Pancreas (tissue), 10 donors: ENCODE results near the gene GPR78. TPM values are rescaled to one million over a fixed set of nuclear protein-coding genes. Genes with fewer than 3 reads are reported as not detected.
A peak's percentile ranks its signal among the peaks of the same experiment; 100 is the strongest.

Source experiments
- ATAC-seq, 4 donors: fragments of 200-7000 bp; cut with Tn5 transposase; one replicate each; pipeline versions ENCODE4 v1.8.0 to v1.9.1; 2020; ENCODE audit warnings: mild to moderate bottlenecking in 4 of 4, moderate library complexity in 4 of 4
- DNase-seq, 6 donors: peaks; one replicate each; pipeline ENCODE4 v3.0.0-alpha.2; 2020
- FAIRE-seq: peaks from 2 replicates; lab custom pipeline; 2012; peaks lifted over from hg19 to GRCh38; lab: Jason Lieb, UNC
- H3K27ac ChIP-seq, 4 donors: fragments of 200-600 bp; sonication (generic); 1 replicate in 3 of 4; 2 replicates in 1 of 4; pipeline versions ENCODE4 v1.5.0 to v1.8.0; 2020
- H3K27me3 ChIP-seq, 4 donors: fragments of 200-600 bp; one replicate each; pipeline ENCODE4 v1.8.0; 2021
- H3K36me3 ChIP-seq, 3 donors: fragments of 200-600 bp; sonication (generic) in 1 of 3; one replicate each; pipeline versions ENCODE4 v1.5.0 to v1.8.0; 2020 to 2021
- H3K4me1 ChIP-seq, 3 donors: fragments of 200-600 bp; one replicate each; pipeline ENCODE4 v1.8.0; 2021
- H3K4me3 ChIP-seq, 4 donors: fragments of 200-600 bp; sonication (generic) in 2 of 4; one replicate each; pipeline versions ENCODE4 v1.5.0 to v1.8.0; 2020 to 2021
- H3K9me3 ChIP-seq, 4 donors: fragments of 200-600 bp; one replicate each; pipeline ENCODE4 v1.8.0; 2021
- CTCF ChIP-seq, 4 donors: fragments of 200-600 bp; sonication (generic) in 3 of 4; IDR thresholded peaks; one replicate each; pipeline versions ENCODE4 v1.5.0 to v1.8.0; 2021; ENCODE audit warnings: antibody characterized with exemption in 4 of 4
- WGBS, 2 donors: extraction: QIAGEN DNeasy Blood & Tissue Kit; methylation state at CpG; one replicate each; pipeline ENCODE4 v1.1.7; 2013; 5-methylcytosine and 5-hydroxymethylcytosine counted together
- intact Hi-C, 3 donors: fragments of 100-400 bp; cut with DNase I; formaldehyde crosslinking; loops; one replicate each; pipeline versions ENCODE4 v1.11.1 to v1.14.2; 2022
- polyA plus RNA-seq, 2 donors: library from polyadenylated mRNA; stranded (reverse); fragments of 200-250 nt; gene quantifications; one replicate each; pipeline ENCODE4 v1.2.3, GENCODE V29; 2013
- total RNA-seq, 6 donors: library from RNA; stranded (reverse); fragmentation: NEBNext Ultra II Directional in 4 of 6; extraction: Animal tissue kit (Norgen Biotek cat#: 25700) in 4 of 6; gene quantifications; one replicate each; pipeline versions ENCODE4 v1.2.1 to v1.2.4, GENCODE V29; 2021 to 2023
- donor health status: healthy with polysubstance abuse.
- donor health status: DM: no; HTN: no; CAD: no; lungs with moderate emphysema.
- donor health status: DM: no; HTN: no; CAD: no.
- donor health status: control.
- donor health status: control.
- donor health status: Bipolar disorder and iron deficiency.
- donor health status: DM: yes; HTN: yes; CAD: no.
- donor health status: DM: no; HTN: no; CAD: no.
- donor health status: DM: no; HTN: no; CAD: no.
- donor health status: DM: yes; HTN: yes; CAD: no.

The GPR78 gene
- total and polyA plus RNA-seq, 8 donors = 0.02 to 0.04 TPM; not detected in 6

- no peak for DNase-seq
- FAIRE-seq = no peak
- Histone ChIP-seq H3K36me3 (no peaks in the 10 kb centered on the region), H3K9me3 (no peaks in the 10 kb centered on the region), H3K27ac (no peak overlapping the region), H3K4me3 (no peak overlapping the region), H3K4me1 (no peaks in the 10 kb centered on the region), H3K27me3 (peaks cover 0 to 15% (median 7%) of the 10 kb centered on the region in 4 donors)
- no peak for ATAC-seq
- 40 to 66% methylated on average over 2 of the region's 2 CpGs for WGBS, 2 donors
- intact Hi-C loops = no loop called here
- TF ChIP-seq CTCF (IDR thresholded peaks at IDR 0.05) = no peak
These were observed 1.8 kb downstream of the GPR78 start for GRCh38 chr4:8582016-8582415.

GRCh38 chr4:8582436-8582835, 2.2 kb downstream of the GPR78 start:
- peak in 1 of 6 donors; percentile 39 for DNase-seq
- no peak for TF ChIP-seq CTCF (IDR thresholded peaks at IDR 0.05)
- Histone ChIP-seq H3K36me3 (no peaks in the 10 kb centered on the region), H3K27me3 (peaks cover 0 to 15% (median 7%) of the 10 kb centered on the region in 4 donors), H3K4me1 (no peaks in the 10 kb centered on the region), H3K27ac (no peak overlapping the region), H3K4me3 (no peak overlapping the region), H3K9me3 (no peaks in the 10 kb centered on the region)
- no peak for ATAC-seq
- no peak for FAIRE-seq
- intact Hi-C loops = no loop called here
- WGBS, 2 donors = 80 to 86% methylated on average over 12 of the region's 12 CpGs

- Histone ChIP-seq H3K4me3 (no peak overlapping the region), H3K27me3 (peaks cover 0 to 15% (median 7%) of the 10 kb centered on the region in 4 donors), H3K27ac (no peak overlapping the region), H3K36me3 (no peaks in the 10 kb centered on the region), H3K4me1 (no peaks in the 10 kb centered on the region), H3K9me3 (no peaks in the 10 kb centered on the region)
- FAIRE-seq = no peak
- ATAC-seq = no peak
- no peak for TF ChIP-seq CTCF (IDR thresholded peaks at IDR 0.05)
- WGBS, 2 donors = 46 to 51% methylated on average over 9 of the region's 9 CpGs
- intact Hi-C loops = no loop called here
- peak in 1 of 6 donors; percentile 19 for DNase-seq
These were observed 2.9 kb downstream of the GPR78 start for GRCh38 chr4:8582941-8583654.

- no peaks in the 10 kb centered on the region for H3K36me3 ChIP-seq
- H3K9me3 ChIP-seq = no peaks in the 10 kb centered on the region
- ATAC-seq = no peak
- no peak overlapping the region for H3K4me3 ChIP-seq
- whole genome bisulfite sequencing, 2 donors = 48 to 59% methylated on average over 4 of the region's 4 CpGs
- FAIRE-seq = no peak
- H3K27ac ChIP-seq = no peak overlapping the region
- H3K4me1 ChIP-seq = no peaks in the 10 kb centered on the region
- peaks cover 0 to 15% (median 7%) of the 10 kb centered on the region in 4 donors for H3K27me3 ChIP-seq
- intact Hi-C loops = no loop called here
- no peak for TF ChIP-seq CTCF (IDR thresholded peaks at IDR 0.05)
- DNase-seq = peak in 1 of 6 donors; percentile 30
These were observed 3.4 kb downstream of the GPR78 start for GRCh38 chr4:8583655-8584025.

GRCh38 chr4:8585186-8585585, 5.0 kb downstream of the GPR78 start:
- no peak for TF ChIP-seq CTCF (IDR thresholded peaks at IDR 0.05)
- FAIRE-seq = no peak
- WGBS, 2 donors = 20 to 30% methylated on average over 6 of the region's 6 CpGs

More at GRCh38 chr4:8585186-8585585, 5.0 kb downstream of the GPR78 start:
- no peaks in the 10 kb centered on the region for H3K9me3 ChIP-seq
- H3K4me3 ChIP-seq = no peak overlapping the region
- peaks cover 0 to 9% (median 4%) of the 10 kb centered on the region in 4 donors for H3K27me3 ChIP-seq
- H3K36me3 ChIP-seq = no peaks in the 10 kb centered on the region
- ATAC-seq (no peak), DNase-seq (peak in 1 of 6 donors; percentile 36)
- H3K27ac ChIP-seq = no peak overlapping the region
- no peaks in the 10 kb centered on the region for H3K4me1 ChIP-seq
- intact Hi-C loops = loop anchor here in 1 of 3 donors (5.0 kb wide), 1 partner anchor 113 kb away; no protein-coding TSS in a partner anchor
